Ureter (tissue), 1 donor: ENCODE results near the gene IGFBP1. TPM values are rescaled to one million over a fixed set of nuclear protein-coding genes. Genes with fewer than 3 reads are reported as not detected.
A peak's percentile ranks its signal among the peaks of the same experiment; 100 is the strongest.

Source experiments
- DNase-seq: peaks from one replicate; pipeline ENCODE4 v3.0.0-alpha.2; 2020; ENCODE audit warnings: low spot score
- total RNA-seq: library from RNA; stranded (reverse); gene quantifications from one replicate; pipeline ENCODE4 v1.2.4, GENCODE V29; 2023
- donor health status: DM: yes; HTN: yes; CAD: no.

The IGFBP1 gene
- total RNA-seq, 1 donor from 2014 or later = not detected

DNA sequence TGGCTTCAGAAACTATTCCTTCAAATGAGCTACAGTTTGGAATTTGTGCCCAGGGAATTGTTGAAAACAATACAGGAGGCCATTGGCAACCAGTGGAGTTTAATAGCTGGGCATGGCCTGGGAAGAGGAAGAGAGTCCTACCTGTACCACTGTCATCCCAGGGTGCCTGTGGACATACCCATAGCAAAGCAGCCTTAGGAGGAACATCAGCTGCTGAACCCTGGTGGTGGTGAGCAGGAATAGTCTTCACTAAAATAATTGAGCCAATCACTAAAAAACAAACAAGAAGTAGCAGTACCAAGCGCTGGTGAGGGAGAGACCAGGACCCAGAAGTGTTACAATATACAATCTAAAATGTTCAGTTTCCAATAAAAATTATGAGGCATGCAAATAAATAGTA, 14.5 kb downstream of the IGFBP1 start:
- no peak for DNase-seq

DNA sequence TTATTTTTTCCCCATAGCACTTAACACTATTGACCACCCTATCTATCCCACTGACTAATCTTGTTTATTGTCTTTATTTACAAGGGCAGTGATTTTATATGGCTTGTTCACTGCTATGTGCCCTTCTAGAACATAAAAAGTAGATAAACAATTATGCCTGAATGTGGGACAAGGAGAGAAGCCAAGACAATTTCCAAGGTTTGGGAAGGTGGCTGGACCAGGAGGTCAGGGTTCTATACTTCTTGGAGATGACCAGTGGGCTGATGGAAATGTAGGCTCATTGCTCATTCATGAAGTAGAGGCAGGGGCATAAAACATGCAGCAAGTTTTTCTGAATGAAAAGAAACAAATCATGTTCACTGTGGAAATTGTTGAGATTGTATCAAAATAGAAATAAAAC, 21.3 kb downstream of the IGFBP1 start:
- no peak for DNase-seq

DNA sequence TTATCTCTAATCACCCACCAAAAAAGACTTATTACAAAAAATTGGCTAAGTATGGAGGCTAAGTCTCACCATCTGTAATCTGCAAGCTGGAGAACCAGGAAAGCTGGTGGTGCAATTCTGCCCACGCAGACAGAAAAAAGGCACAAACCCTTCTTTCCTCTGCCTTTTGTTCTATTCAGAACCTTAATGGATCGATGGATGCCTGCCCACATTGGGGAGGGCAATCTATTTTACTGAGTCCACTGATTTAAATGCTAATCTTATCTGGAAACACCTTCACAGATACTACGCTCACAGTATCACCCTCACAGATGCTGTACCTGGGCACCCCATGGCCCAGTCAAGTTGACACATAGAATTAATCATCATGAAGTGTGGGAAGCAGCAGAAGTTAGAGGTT, 22.6 kb downstream of the IGFBP1 start:
- no peak for DNase-seq

DNA sequence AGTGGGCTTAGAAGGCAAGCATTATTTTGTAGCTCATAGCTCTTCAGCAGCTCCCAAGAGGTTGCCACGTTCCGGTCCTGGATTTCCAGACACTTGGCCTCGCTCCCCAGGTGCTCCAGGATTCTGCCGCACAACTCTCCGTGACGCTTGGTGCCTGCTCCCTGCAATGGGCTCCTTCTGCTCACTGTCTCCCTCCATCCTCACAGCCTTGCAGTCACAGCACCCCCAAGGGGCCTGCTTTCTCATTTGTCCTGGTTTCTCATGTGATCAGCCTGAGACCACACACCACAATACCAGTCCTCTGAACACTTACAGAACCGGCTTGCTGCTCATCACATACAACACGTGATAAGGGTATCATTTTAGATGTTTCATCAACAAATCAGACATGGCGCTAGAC, 23.0 kb downstream of the IGFBP1 start:
- no peak for DNase-seq

DNA sequence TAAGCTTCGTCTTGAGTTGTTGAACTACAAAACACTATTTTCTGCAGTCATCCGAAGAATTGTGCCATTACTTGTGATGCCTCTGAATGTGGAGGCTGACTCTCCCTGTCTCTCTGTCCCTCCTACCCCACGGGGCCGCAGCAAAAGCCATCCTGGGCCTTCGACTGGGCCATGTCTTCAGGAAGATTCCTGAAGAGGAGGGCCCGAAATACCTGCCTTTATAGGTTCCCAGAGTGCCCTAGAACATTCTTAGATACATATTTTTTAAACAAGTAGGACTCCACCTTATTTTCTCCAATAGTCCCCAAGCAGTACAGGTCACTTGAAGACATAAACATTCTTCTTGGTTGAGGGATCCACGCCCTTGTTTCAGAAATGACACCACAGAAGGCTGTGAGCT, 24.7 kb downstream of the IGFBP1 start:
- DNase-seq = no peak

DNA sequence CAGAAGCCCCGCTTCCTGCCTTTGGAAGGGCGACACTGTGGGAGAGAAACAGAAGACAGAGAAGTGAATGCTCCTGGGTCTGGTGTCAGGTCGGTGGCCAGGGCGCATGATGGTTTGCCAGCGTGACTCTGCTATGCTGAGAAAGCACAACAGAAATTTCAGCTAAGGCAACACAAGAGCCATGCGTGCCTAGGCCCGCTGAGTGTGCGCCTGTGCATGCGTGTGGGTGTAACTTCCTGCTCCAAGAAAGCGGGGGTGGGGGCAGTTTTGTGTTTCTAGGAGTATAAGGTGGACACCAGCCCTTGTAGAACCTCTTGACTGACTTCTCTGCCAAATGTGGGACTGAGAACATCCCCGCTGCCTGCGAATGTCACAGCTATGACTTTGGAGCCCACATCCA, 26.6 kb downstream of the IGFBP1 start:
- no peak for DNase-seq

DNA sequence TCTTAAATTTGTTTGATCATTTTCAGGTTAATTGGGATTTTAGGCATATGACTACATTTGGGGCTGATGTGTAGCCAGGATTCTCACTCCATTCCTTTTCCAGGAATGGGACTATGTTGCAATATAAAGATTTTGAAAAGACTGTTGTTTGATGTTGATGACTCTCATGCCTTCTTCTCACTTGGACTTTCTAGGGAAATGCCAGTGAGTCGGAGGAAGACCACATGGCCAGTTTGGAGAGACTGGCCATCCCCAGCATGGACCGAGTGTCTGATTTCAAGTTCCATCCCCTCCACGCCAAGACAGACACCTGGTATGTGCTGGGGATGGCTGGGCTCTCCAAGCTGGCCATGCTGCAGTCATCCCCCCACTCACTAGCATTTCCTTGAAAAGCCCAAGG, 27.3 kb downstream of the IGFBP1 start:
- no peak for DNase-seq

DNA sequence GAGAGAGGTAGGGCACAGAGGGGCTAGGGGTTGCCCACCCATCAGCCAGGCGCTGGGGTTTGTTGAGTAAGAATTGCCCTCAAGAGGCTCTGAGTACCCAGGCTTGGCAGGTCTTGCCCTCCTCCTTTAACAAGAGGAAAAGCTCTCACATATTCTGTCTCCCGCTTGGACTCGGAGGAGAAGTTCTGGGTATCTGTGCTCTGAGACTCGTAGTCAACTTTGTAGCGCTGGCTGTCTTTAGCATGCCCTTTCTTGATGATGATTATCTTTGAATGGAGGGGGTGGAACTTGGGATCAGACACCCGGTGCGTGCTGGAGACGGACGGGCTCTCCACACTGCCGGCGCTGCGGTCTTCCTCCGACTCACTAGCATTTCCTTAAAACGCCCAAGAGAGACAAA, 28.8 kb downstream of the IGFBP1 start:
- no peak for DNase-seq

DNA sequence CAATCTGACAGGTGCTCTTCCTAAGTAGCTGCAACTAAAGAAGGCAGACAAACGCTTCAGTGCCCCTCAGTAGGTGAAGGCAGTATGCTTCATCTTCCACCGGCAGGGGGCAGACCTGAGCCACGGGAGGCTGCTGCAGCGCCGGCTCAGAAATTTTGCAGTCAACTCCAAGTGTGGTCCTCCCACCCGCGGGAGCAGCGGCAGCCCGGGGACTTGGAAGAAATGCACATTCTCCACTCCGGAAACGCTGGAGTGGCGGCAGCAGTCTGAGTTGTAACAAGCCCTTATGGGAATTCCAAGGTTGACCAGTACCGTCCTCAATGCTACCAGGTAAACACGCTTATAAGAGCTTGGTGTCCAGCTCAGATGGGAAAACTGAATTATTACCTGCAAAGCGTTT, 29.4 kb downstream of the IGFBP1 start:
- peak; percentile 83 for DNase-seq

DNA sequence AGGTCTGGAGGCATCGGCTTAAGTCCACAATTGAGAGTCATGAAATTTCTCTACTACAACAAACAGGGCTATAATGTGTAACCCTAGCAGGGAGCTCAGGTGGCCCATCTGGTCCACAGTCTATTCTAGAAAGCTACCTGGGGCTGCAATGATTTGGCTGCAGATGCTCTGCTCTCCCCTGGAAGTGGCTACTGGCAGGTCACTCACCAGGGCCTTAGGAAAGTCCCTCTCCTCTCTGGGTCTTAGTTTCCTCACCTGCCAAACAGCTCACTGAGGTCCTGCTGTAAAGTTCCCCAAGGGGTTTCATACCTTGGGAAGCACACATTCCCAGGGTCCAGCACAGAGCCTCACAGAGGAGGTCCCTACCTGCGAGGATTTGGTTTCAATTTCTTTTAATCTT, 30.3 kb downstream of the IGFBP1 start:
- DNase-seq = no peak

DNA sequence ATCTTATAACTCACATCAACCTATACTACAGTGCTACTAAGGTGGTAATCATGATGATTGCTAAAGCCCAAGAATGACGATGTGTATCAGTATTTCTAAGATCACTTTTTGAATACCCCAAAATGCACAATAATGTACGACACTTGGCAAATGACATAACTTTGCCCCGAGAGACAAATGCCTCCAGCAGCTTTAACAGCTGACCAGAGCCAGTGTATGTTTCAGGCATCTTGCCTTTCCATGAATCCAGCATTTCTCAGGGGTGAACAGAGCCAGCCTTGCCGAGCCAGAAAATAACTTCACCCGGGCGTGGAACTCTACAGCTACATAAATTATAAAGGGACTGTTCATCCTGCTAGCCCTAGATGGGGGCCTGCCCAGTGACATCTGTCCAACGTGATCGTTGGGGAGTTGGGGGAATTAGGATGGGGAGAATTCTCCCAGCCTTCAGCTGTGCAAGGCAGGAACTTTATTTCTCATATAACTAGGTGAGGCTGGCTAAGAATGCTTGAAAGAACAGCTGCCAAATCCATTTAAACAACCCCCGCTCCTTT, 31.0 kb downstream of the IGFBP1 start:
- no peak for DNase-seq

DNA sequence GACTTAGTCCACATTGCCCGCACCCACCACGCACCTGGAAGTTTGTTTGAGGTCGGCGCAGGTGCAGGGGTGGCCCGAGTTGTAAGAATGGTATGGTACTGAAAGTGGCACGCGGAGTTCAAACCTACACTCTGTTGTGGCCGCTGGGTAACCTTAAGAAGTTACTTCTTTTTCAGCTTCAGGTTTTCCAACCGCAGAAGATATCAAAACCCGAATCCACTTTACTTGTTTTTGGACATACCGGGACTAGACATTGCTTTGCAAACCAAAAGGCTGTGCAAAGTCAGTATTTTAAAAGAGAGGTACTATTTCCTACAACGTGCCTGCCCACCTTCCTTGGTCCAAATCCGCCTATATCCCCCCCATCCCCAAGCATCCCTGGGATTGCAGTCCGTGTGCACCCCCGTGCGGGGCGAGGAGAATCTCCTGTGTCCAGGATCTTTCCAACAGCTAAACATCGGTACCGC, 31.7 kb downstream of the IGFBP1 start:
- DNase-seq = no peak

DNA sequence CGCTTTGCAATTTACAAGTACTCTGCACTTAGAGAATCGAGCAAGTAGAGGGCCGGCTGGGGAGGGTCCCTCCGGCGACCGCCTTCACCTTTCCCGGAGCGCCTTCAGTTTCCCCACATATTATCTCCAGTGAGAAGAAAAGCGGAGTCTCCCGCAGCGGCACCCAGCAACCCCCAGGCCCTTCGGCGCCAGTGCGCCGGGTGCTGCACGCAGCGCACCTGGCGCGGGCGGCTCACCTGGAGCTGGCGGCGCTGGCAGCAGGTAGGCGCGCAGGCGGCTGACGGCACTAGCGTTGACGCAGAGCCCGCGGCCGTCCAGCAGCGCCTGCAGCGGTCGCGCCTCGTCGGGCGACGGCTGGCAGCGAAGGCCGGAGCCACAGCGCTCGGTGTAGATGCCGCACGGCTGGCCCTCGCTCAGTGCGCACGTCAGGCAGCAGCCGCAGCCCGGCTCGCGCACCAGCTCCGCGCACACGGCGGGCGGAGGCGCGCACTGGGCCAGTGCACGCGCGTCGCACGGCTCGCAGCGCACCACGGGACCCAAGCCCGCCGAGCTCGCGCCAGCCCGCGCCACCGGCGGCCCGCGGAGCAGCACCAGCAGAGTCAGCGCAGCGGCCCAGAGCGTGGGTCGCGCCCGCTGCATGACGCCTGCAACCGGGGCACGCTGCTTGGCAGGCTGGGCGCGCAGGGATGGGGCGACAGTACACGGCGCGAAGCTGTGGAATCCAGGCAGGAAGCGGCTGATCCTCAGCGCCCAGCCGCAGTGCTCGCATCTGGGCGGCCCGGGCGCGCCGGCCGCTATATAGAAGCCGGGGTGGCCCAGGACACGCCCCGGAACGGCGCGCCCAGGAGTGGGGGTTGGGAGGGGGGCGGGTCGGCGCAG, 32.5 kb downstream of the IGFBP1 start, which contains the start of gene IGFBP3:
Gene IGFBP3 (minus strand): TSS at position 771 of the 879 bp plus-strand sequence. CDS start 132 bp downstream, at position 639.
- no peak for DNase-seq

DNA sequence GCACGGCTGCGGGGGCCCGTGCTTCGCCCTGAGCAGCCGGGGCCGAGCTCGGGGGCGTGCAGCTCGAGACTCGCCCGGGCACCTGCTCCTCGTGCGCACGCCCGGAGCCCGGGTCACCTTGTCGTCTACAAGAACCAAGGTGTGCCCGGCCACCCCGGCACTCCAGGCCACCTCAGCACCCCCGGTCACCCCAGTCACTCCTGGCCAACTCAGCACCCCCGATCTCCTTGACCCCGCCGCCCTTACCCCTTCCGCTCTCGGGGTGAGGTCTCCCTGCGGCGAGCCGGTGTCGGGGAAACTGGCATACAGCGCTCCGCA, 33.1 kb downstream of the IGFBP1 start:
- no peak for DNase-seq

DNA sequence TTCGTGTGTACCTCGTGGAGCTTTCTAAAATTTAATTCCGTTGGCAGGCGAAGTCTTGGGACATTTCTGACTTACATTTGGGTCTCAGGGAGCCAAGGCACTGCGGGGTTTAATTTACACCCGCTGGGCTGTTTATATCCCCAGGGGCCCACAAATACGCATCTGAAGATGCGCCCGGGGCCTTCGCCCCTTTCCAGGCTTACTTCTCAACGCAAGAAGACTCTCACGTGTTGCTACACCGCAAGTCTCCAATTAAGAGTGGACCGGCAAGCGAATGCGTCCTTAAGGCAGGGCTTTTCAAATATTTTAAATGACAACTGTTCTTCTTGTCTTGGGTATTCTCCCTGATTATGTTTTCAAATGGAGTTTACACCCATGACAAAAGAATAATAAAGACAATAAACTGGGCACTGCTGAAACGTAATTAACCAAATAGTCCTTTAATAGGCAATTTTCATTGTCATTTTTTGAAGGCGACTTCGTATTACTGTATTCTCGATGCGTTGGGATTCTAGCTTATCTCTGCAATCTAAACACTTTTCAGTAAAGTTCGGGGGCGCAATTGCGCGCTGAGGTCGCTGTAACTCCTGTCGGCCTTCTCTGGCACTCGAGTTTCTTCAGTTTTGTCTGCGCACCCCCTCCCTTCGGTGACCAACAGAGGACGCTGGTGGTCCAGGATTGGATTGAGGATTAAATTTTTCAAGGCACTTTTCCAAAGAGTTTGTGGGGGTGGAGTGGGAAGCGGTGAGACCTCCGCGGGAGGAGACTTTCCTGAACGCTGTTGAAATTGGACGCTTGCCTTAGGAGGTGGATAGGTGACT, 33.6 kb downstream of the IGFBP1 start:
- peak; percentile 77 for DNase-seq

DNA sequence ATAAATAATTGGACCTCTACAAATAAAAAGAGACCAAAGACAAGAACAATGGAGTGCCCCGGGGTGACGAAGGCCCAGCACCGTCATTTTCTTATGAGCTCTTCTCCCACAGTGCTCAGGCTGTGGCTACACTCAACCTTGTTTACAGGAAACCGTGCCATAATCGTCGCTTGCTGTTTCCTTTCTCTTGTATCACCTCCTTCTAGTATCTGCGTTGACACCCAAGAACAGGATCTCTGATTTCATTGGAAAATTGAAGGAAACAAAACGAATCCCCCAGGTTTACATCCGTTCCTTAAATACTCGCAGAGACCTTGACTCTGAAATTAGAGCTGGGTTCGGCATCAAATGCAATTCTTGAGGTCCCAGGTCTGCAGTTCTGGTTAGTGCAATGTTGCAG, 34.5 kb downstream of the IGFBP1 start:
- DNase-seq = no peak

DNA sequence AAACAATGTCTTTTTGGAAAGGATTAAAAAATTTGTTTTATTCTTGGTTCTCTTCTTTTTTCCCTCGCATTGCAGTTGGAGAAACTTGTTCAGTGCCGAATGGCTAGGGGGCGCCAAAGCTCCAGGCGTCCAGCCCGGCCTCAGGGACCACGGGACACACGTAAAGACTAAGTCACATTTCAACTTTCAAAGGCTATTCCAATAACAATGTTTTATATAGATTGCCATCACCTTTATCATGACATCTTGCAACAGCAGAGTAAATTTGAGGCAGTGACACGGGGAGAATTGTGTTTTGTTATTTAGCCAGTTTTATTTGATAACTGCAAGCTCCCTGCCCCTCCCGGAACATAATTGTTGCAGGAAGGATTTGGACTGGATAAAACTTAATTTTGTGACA, 35.0 kb downstream of the IGFBP1 start:
- DNase-seq = peak; percentile 89

DNA sequence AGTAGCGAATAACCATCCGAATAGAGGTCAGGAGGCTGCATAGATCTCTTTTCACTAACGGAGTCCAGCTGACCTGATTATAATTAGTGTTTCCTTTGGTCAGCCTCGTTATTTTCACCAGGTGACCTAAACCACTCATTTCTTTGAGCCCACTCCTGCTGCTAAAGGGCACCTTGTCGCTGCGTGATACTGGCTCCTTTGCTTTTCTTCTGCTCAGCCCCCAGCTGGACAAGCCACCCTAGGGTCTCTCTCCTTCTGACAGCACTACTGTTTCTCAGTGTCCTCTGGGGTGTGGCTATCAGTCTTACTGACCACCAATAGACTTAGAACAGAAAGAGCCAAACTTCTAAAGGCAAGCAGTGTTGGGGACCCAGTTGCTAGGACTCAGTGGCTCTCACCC, 35.5 kb downstream of the IGFBP1 start:
- DNase-seq = no peak

DNA sequence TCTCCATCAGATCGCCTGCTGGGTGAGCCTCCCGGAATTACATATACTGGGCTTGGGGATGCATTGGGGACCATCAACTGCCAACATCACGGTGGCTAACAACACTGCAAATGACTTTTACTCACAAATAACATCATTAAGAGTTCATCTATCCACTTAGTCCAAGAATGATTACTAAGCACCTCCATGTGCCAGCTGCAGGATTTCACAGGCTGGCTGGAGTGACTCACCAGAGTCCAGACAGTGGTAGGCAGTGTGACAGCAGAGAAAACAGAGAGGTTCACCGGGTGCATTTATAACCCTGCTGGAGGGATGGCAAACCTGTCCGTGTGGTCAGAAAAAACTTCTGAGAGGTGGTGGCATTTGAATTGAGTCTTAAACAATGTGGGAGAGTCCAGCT, 36.0 kb downstream of the IGFBP1 start:
- DNase-seq = no peak

DNA sequence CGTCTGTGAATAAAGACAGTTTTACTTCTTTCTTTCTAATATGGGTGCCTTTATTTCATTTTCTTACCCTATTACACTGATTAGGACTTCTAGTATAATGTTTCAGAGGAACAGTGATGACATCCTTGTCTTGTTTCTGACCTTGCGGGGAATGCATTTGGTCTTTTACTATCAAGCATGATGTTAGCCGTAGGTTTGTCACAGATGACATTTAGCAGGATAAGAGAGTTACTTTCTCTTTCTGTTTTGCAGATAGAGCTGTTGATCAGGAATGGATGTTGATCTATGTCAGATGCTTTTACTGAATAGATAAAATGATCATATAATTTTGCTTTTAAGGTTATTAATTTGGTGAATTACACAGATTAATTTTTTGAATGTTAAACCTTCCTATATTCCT, 39.4 kb downstream of the IGFBP1 start:
- DNase-seq = no peak

DNA sequence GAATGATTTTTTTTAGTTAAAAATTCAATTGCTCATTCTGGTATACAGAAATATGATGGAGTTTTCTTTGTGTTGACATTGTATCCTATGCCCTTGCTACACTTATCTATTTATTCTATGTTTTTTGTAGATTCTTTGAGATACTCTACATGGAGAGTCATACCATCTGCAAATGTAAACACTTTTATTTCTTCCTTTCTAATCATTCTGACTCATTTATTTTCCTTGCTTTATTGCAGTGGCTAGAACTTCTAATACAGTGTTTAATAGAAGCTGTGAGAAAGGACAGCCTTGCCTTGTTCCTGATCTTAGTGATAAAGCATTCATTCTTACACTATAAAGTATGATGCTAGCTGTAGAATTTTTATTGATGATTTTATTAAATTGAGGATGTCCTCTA, 42.7 kb downstream of the IGFBP1 start:
- DNase-seq = no peak

DNA sequence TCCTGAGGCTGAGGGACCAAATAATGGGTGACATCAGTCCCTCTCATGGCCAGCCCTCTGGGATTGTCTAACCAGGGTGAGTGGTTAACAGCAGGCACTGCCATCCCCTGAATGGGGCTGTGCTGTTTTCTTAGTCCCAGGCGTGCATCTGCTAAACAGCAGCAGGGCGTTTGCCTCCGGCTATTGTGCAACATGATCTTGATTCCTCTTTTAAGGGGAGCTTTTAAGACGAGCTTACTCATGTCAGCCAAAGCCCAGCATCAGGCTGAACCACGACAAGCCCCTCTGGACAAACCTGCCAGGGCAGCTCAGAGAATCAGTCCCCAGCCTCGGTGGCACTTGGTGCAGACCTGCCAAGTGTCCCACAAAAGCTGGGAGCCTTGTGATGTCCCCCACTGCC, 49.0 kb downstream of the IGFBP1 start:
- no peak for DNase-seq

DNA sequence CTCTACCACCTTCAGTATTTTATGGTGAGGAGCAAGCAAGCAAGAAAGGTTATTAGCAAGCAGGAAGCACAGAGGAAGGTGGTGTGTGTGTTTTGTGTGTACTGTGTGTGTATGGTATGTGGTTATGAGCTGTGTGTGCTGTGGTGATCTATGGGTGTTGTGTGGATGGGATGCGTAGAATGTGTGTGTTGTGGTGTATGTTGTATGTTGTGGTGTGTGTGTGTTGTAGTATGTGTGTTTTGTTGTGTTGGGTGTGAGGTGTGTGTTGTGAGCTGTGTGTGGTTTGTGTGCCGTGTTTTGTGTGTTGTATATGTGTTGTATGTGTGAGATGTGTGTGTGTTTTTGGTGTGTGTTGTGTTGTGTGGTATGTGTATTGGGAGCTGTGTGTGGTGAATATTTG, 49.6 kb downstream of the IGFBP1 start:
- DNase-seq = no peak
